Activated CD8-positive, alpha-beta memory T cell treated with anti-CD3 and anti-CD28 coated beads, Interleukin-2, amount 50 U/mL, for 24 hours (primary cell): ENCODE results near the gene SDR42E2.
"Not testable (repeated sequence)": the region's sequence is repeated elsewhere in the genome, so short reads cannot be mapped to it uniquely, and the experiment has no call there.

Experiments
- DNase-seq: peaks from one replicate; pipeline ENCODE4 v3.0.0-alpha.2; 2020; ENCODE audit errors: extremely low read depth

SDR42E2 gene

DNA sequence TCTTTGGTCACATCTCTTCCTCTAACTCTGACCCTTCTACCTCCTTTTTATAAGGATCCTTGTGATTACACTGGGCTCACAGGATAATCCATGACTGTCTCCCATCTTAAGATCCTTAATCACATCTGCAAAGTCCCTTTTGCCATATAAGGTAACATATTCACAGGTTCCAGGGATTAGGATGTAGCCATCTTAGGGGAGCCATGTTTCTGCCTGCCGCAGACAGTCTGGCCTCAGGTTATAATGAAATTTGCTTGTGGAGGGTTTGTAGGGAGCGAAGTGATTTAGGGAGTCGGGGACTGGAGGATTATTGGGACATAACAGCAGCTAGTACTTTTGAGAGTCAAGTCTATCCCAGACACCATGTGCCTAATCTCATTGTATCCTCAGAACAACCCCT lies 51.5 kb downstream of the SDR42E2 start:
- DNase-seq: no peak

DNA sequence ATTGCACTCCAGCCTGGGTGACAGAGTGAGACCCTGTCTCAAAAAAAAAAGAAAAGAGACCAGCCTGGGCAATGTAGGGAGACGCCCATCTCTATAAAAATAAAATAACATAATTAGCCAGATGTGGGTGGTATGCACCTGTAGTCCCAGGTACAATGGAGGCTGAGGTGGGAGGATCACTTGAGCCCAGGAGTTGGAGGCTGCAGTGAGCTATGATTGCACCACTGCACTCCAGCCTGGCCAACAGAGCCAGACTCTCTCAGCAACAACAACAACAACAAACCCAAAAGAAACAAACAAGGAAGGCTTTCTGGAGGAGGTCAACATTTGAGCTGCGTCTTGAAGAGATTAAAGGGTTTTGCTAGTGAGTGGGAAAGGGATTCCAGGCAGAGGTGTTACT lies 52.1 kb downstream of the SDR42E2 start:
- DNase-seq: no peak

DNA sequence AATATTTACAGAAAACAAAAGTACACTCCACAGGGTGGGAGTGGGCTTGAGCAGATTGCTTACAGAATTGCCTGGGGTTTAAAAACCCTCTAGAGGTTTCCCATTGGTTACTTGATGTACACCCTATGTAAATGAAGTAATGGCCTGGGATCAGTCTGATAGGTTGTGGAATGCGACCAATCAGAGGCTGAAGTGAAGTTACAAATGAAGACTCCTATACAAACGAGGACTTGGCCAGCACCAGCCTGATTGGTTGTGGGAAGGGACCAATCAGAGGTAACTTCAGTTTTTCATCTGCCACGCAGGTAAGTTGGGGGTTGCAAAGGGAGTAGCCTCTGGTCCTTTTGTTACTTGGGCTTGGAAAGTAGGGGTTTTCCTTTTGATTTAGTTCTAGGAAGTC lies 52.6 kb downstream of the SDR42E2 start:
- no peak for DNase-seq

DNA sequence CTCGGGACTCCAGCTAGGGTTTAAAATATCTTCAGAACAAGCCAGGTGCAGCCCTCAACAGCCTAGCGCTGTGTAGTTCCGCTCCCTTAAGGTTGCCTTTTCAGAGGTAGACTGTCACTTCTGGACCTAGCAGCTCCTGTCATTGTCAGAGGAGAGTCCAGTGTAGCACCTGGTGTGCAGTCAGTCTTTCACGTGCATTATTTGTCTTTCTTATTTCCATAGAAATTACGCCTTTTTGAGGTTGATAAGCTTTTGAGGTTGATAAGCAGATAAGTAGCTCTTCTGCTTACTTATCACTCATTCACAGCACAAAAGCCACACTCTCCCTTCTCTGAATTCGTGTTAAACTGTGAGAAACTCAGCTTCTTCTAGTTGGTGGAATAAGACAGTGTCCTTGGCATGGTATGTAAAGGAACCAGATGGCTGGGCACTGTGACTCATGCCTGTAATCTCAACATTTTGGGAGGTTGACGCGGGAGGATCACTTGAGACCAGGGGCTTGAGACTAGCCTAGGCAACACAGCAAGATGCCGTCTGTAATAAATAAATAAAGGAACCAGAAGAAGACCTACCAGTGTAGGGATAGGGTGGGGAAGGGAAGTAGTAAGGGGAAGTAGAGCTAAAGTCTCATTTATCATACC lies 54.0 kb downstream of the SDR42E2 start:
- DNase-seq: no peak

DNA sequence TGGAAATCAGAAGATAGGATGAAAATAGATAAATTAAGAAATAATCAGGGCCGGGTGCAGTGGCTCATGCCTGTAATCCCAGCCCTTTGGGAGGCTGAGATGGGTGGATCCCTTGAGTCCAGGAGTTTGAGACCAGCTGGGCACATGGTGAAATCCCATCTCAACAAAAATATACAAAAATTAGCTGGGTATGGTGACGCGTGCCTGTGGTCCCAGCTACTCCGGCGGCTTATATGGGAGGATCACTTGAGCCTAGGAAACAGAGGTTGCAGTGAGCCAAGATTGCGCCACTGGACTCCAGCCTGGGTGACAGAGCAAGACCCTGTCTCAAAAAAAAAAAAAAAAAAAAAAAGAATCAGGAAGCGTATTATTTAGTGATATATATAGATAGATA lies 54.5 kb downstream of the SDR42E2 start:
- not testable (repeated sequence) for DNase-seq

DNA sequence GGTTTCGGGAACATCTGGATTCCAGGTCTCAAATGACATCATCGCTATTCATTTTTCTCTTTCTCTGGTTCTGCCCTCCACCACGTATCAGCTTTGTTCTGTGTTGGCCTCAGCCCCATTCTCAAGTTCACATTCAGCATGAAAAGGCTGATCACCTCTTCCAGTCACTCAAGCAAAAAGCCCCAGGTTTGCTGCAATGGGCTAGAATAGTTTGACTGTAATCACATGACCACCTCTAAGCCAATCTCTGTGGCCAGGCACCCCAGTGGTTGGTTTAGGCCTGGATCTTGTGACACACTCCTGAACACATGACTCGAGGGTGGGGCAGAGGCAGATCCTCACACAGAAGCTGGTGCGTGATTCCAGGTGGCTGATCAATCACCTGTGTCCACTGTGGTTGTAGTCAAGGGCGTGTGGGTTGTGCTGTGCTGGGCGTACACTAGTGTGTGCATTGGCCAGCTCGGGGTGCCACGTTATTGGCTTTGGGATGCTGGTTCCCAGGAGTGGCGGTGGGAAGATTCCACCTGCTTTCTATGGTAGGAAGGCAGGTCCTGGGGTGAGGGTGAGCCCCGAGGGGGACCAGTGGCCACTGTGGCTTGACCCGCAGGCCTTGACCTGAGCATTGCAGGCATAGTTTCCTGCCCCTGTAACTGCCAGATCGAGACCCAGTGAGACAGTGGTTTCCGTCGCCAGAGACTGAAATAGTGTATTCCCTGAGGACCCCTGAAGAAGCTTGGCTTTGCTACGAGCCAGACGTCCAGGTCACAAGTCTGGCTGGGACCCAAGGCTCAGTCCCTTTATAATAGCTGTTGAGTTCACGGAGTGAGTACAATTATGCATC lies 55.8 kb downstream of the SDR42E2 start:
- DNase-seq: no peak

DNA sequence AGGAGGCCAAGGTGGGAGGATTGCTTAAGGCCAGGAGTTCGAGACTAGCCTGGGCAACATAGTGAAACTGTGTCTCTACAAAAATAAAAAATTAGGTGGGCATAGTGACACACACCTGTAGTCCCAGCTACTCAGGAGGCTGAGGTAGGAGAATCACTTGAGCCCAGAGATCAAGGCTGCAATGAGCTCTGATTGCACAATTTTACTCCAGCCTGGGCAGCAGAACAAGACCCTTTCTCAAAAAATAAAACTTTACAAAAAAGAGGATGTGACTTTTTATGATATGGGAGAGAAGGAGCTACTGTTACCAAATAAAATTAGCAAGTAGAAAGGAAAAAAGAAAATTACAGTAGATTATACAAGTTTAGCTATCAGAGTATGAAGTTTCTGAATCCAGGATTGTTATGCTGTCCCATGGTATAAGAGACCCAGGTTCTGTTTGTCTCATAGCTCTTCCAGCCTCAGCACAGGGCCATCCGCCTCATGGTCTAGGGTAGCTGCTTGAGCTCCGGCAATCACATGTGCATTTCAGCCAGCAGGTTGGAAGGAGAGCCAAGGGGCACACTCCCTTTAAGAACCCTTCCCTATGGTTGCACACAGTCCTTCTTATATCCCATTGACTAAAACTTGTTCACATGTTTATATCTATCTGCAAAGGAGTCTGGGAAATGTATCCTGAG lies 57.2 kb downstream of the SDR42E2 start:
- no peak for DNase-seq

DNA sequence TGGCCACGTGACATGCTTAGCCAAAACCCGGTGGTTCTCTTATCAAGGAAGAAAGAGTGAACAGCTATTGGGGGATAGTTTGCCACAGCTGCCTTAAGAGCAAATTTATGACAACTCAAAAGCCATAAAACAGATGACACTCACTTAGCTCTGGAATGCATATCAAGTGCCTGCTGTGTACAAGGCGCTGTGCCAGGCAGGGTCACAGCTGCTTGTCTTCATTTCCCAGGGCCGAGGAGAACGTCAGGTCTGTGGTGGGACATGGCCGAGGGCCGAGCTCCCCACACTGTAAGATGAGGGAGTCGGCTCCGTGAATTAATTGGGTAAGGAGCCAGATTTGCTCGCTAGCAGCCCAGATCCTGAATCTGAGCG lies 57.7 kb downstream of the SDR42E2 start:
- DNase-seq: no peak

DNA sequence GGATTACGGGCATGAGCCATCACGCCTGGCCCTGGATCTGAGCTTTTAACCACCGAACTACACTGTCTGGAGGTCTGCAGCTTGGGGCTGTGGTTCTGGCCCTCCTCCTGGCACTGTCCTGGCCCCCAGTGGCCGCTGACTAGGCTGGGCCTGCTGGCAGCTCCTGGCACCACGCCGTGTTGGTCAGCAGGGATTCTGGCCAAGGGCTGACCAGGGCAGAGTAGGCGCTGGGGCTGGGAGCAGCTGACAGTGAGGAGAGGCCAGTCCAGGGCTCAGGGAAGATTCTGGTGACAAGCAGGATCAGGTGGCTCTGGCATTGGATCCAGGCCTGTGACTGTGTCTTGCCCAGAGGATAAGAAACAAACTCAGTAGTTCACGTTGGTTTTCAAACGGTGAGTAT lies 58.4 kb downstream of the SDR42E2 start:
- DNase-seq: no peak

DNA sequence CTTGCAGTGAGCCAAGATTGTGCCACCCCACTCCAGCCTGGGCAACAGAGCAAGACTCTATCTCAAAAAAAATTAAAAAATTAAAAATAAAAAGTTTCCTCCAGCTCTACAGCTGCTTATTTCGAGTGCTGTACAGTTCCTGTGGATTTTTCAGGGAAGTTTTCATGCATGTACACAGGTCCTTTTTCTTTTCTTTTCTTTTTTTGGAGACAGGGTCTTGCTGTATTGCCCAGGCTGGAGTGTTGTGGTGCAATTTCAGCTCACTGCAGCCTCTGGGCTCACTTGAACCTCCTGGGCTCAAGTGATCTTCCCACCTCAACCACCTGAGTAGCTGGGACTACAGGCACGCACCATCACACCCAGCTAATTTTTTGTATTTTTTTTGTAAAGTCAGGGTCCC lies 59.7 kb downstream of the SDR42E2 start:
- DNase-seq: no peak

DNA sequence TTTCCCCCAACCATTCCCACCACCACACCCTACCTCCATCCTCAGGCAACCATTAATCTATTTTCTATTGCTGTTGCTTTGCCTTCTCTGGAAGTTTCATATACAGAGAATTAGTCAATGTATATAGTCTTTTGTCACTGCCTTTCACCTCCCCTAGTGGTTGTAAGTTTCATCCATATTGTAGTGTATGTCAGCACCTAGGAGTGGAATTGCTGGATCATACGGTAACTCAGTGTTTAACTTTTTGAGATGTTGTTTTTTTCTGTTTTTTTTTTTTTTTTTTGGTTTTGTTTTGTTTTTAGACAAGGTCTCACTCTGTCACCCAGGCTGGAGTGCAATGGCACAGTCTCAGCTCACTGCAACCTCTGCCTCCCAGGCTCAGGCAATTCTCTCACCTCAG lies 60.7 kb downstream of the SDR42E2 start:
- DNase-seq: no peak

DNA sequence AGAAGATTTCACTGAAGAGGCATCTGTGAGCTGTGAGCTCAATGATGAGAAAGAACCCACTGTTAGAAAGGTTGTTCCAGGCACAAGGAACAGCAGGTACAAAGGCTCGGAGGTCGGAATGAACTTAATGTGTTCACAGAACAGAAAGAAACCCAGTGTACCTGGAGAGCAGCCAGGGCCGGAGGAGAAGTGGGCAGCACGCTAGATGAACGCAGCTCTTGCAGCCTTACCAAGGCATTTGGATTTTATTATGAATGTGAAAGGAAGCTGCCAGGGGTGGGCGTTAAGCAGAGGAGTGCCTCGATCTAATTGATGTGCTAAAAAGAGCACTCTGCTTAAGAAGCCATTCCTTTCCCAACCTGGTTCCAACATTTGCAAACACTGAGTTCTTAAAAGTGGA lies 62.8 kb downstream of the SDR42E2 start:
- DNase-seq: no peak

DNA sequence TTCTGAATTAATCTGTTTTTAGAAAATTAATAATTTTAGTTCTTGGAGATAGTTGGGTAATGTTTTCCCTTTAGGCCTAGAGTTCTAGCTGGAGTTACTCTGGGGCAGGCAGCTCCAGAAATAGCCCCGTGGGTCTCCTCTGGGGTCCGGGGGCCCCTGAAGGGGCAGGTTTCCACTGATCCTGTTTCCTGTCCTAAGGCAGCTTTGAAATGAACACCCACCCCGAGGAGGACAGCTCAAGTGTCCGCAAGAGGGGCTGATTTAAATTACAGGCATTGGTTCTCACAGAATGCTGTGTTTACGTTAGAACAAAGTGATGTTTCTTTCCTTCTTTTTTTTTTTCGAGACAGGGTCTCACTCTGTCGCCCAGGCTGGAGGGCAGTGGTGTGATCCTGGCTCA lies 67.6 kb downstream of the SDR42E2 start:
- DNase-seq: no peak

DNA sequence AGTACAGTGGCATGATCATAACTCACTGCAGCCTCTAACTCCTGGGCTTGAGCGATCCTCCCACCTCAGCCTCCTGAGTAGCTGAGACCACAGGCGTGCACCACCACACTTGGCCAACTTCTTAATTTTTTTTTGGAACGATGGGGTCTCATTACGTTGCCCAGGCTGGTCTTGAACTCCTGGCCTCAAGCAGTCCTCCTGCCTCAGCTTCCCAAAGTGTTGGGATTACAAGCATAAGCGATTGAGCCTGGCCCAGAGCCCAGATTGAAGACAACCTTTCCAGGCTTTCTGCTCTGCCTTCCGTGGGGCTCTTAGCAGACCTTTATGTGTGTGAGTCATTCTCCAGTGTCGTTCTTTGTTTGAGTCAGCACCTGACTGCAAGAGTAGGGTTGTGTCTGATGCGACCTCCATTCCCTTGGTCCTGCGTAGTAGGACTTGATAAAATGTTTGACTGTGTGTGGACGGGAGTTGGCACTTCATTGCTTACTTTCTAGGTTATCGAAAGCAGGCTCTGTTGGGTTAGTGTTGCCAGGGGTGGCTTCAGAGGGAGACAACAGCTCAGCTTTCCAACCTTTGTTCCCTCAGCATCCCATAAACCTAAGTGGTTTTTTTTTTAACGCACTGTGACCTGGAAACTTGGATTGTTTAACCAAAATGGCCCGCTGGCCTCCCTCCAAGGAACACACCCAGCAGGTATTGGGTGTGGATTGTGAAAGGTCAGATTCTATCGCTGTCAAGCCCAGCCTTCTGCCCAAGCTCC lies 70.2 kb downstream of the SDR42E2 start:
- no peak for DNase-seq

DNA sequence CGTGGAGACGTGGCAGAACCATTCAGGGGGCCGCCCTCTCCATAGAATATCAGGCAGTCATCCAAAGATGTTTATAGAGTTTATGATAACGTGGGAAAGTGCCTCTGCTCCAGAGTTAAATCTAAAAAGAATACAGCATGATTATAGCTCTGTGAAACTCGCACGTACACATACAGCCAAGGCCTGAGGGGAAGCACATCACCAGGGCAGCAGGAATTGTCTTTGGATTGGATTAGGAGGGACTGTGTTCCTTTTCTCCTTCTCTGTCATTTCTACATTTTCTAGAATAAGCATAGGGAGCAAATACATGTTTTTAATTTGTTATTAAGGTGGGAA lies 70.7 kb downstream of the SDR42E2 start:
- DNase-seq: no peak

DNA sequence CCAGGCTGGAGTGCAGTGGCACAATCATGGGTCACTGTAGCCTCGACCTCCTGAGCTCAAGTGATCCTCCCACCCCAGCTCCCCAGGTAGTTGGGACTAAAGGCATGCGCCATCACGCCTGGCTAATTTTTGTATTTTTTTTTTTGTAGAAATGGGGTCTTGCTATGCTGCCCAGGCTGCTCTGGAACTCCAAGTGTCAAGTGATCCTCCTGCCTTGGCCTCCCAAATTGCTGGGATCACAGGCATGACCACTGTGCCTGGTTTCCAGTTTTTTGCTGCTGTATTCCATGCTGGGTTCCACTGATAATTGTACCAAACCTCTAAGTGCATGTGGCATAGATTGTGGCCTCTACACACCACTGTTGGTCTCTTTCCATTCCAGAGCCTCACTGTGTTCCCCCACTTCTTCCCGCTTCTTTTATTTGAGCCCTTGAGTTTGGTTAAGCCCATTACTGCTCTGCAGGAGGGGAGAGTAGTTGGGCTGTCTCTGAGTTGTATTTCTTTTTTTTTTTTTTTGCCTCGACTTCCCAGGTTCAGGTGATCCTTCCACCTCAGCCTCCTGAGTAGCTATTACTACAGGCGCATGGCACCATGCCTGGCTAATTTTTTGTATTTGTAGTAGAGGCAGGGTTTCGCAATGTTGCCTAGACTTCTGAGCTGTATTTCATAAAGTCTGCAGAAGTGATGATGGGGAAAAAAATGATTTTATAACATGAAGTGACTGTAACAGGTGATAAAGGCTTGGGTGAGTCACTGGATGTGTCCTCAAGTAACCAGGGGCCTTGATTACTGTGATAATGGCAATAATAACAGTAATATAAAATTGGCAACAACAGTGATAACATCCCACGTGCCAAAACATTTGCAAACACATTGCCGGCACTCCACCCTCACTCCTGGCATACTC lies 73.8 kb downstream of the SDR42E2 start:
- no peak for DNase-seq

DNA sequence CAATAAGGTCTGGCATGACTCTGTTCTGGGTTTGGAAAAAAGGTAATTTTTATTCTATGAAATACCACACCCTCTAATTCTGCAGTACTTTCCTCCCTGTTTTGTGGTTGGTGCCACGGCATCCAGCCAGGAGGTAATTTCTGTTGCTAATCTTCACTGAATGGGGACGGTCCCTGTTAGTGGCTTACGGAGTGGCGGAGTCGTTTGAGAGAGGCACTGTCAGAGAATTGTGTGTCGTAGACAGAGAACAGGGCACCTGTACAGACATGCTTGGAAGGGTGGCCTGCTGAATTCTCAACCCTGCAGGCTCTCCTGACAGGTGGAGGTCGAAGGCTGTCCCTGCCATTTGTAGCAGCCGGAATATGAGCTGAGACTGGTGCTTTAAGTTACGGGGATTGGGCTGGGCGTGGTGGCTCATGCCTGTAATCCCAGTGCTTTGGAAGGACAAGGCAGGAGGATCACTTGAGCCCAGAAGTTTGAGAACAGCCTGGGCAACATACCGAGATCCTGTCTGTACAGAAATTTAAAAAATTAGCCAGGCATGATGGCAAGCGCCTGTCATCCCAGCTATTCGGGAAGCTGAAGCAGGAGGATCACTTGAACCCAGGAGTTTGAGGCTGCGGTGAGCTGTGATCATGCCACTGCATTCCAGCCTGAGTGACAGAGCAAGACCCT lies 77.0 kb downstream of the SDR42E2 start:
- DNase-seq: no peak

DNA sequence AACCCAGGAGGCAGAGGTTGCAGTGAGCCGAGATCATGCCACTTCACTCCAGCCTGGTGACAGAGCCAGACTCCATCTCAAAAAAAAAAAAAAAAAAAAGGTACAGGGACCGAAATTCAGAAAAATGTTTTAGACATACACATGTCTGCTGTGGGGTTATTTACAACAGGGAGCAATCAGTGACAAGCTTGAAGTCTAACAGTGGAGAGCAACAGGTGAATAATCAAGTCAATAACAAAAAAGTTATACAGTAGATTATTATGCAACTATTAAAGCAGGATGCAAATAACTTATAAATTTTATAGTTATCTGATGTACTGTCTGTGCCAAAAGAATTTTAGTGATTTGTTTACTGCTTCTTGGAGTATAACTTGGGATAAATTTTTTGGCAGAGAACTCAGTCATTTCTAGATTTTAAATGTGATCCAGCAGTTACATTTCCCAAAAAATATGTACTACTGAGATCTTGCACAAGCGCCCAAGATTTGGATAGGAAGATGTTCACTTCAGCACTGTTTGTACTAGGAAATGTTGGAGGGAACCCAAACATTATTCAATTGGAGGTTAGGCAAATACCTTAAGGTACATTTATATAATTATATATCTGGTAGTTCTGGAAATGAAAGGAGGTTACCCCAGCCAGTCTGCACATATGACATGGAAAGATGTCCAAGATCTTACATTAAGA lies 77.9 kb downstream of the SDR42E2 start:
- DNase-seq: no peak
